Measurements from ENCODE around the gene CARM1. TPM values are rescaled to one million over a fixed set of nuclear protein-coding genes. Genes with fewer than 3 reads are reported as not detected.

The CARM1 gene
- total and polyA plus RNA-seq, 2 donors (not counting 3 experiments of a cell fraction or from before 2014, with no cell fraction given), result 65.6 to 70.8 TPM

DNA sequence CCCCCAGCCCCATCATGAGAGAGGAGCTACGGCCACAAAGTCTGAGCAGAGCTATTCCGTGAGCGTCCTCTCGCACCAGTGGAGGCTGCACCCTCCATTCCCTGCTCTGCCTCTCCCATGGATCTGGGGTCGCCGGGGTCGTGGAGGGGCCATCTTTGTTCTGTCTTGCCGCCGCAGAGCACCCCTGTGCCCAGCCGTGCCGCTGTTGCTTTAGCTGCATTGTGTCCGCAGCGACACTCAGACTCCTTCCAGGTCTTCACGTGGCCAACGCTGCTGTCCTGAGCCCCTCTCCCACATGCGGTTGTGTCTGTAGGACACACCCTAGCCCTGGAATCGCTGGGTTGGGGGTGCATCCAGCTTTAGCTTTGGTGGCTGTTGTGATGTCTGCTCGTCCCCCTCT, 41.3 kb downstream of the CARM1 start:
- no peaks in the 10 kb centered on the region for H4K20me1 ChIP-seq (replicated peaks; ENCODE audit: control insufficient read depth, extremely low read depth, insufficient read depth, low read length)
- H3K79me2 ChIP-seq (ENCODE audit: control insufficient read depth, insufficient read depth, low read length), result no peaks in the 10 kb centered on the region
- no peaks in the 10 kb centered on the region for H3K27me3 ChIP-seq (ENCODE audit: control insufficient read depth in 2 of 2, insufficient read depth in 2 of 2, low read length in 2 of 2)
- H3K4me1 ChIP-seq (ENCODE audit: control insufficient read depth, extremely low read depth, insufficient read depth, low read length), result no peaks in the 10 kb centered on the region
- FAIRE-seq (no peak), DNase-seq (ENCODE audit: low read depth, low spot score) (no peak)
- dilution Hi-C loops (cut with MboI; ENCODE audit: extremely low pct_ligation_motif_present, low sequenced_read_pairs), result loop anchor here (10.0 kb wide), 1 partner anchor 112 kb away; no protein-coding TSS in a partner anchor
- peaks cover 0 to 43% of the 10 kb centered on the region in 2 experiments for H3K36me3 ChIP-seq (ENCODE audit: control insufficient read depth in 2 of 2, extremely low read depth in 1 of 2, insufficient read depth in 2 of 2, low read length in 2 of 2)
- POLR2A ChIA-PET, result no interaction called here
- intact Hi-C loops (cut with micrococcal nuclease), result no loop called here
- H3K9me3 ChIP-seq (replicated peaks; ENCODE audit: control insufficient read depth, insufficient read depth, low read length), result no peaks in the 10 kb centered on the region
- no peak overlapping the region for H3K9ac ChIP-seq (replicated peaks; ENCODE audit: extremely low read depth, insufficient read depth, low read length)
- no peaks in the 10 kb centered on the region for H3K9me1 ChIP-seq (replicated peaks; ENCODE audit: control insufficient read depth, extremely low read depth, insufficient read depth, low read length)
- no peak overlapping the region for H3K4me2 ChIP-seq (ENCODE audit: insufficient read depth, low read length)
- H3K4me3 ChIP-seq (replicated peaks in 1 of 3; ENCODE audit: insufficient read depth in 1 of 3, low read depth in 1 of 3, low read length in 3 of 3), result no peak overlapping the region
- no TSS peak for BruUV-seq (replicated peaks)
- H3K27ac ChIP-seq (ENCODE audit: insufficient read depth, low read depth, low read length), result no peak overlapping the region
- TF ChIP-seq MYC (IDR thresholded peaks at IDR 0.05; ENCODE audit: low read depth, low read length) (no peak), JUN (IDR thresholded peaks at IDR 0.05; ENCODE audit: borderline replicate concordance, insufficient read depth, insufficient read length, low read depth) (no peak), FOS (IDR thresholded peaks at IDR 0.05; ENCODE audit: borderline replicate concordance, insufficient read depth, low read length) (no peak), GATA2 (IDR thresholded peaks at IDR 0.05; ENCODE audit: insufficient read depth, insufficient read length, low read depth, low read length) (no peak)
- TF ChIP-seq, protein P1, sequence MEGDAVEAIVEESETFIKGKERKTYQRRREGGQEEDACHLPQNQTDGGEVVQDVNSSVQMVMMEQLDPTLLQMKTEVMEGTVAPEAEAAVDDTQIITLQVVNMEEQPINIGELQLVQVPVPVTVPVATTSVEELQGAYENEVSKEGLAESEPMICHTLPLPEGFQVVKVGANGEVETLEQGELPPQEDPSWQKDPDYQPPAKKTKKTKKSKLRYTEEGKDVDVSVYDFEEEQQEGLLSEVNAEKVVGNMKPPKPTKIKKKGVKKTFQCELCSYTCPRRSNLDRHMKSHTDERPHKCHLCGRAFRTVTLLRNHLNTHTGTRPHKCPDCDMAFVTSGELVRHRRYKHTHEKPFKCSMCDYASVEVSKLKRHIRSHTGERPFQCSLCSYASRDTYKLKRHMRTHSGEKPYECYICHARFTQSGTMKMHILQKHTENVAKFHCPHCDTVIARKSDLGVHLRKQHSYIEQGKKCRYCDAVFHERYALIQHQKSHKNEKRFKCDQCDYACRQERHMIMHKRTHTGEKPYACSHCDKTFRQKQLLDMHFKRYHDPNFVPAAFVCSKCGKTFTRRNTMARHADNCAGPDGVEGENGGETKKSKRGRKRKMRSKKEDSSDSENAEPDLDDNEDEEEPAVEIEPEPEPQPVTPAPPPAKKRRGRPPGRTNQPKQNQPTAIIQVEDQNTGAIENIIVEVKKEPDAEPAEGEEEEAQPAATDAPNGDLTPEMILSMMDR (IDR thresholded peaks at IDR 0.05; ENCODE audit: extremely low read depth in 1 of 2, insufficient read depth in 1 of 2, low read depth in 1 of 2, low read length in 2 of 2), result no peak
- TF ChIP-seq, protein P2, sequence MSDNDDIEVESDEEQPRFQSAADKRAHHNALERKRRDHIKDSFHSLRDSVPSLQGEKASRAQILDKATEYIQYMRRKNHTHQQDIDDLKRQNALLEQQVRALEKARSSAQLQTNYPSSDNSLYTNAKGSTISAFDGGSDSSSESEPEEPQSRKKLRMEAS (IDR thresholded peaks at IDR 0.05; ENCODE audit: insufficient read depth, insufficient read length), result no peak
- CTCF ChIA-PET, result interaction anchor here (0.9 to 1.3 kb wide), 3 partner anchors 14 to 40 kb away, joined by 3 to 4 read pairs (median 3); no protein-coding TSS in a partner anchor
- no peak overlapping the region for H2AFZ ChIP-seq (ENCODE audit: low read depth, low read length)
